CD4-positive, alpha-beta T cell (primary cell): ENCODE data around the gene ADCY4. TPM values are rescaled to one million over a fixed set of nuclear protein-coding genes. Genes with fewer than 3 reads are reported as not detected.

Experiments
- ATAC-seq: fragments of 200-7000 bp; cut with Tn5 transposase; one replicate; pipeline ENCODE4 v1.10.0; 2022; ENCODE audit warnings: mild to moderate bottlenecking; ENCODE audit not compliant: poor library complexity
- CTCF ChIA-PET: fragments of 350-600 bp; sonication (Branson Sonifier 250); formaldehyde crosslinking; loops from one replicate; lab custom pipeline; 2021; ENCODE audit warnings: antibody characterized with exemption, inconsistent platforms; lab: Charles Lee
- POLR2A ChIA-PET: fragments of 350-600 bp; sonication (Branson Sonifier 250); formaldehyde crosslinking; loops from one replicate; lab custom pipeline; 2021; ENCODE audit warnings: antibody characterized with exemption, inconsistent platforms; lab: Charles Lee
- DNase-seq, 14 experiments: peaks; one replicate each; pipeline ENCODE4 v3.0.0-alpha.2; 2013 to 2020; ENCODE audit warnings: mixed read lengths in 2 of 14
- H3K27ac ChIP-seq, 2 donors: one replicate each; pipeline versions ENCODE4 v1.5.1 to v1.7.0; 2013; ENCODE audit warnings: low read length in 2 of 2, low read depth in 1 of 2, mild to moderate bottlenecking in 1 of 2
- H3K27me3 ChIP-seq, 2 experiments: 1 replicate in 1 of 2; 2 replicates in 1 of 2; pipeline versions ENCODE4 v1.6.1 to v1.7.0; 2013; ENCODE audit warnings: low read length in 2 of 2, control low read depth in 1 of 2, mild to moderate bottlenecking in 1 of 2, moderate library complexity in 1 of 2; ENCODE audit not compliant: insufficient read depth in 2 of 2, control insufficient read depth in 1 of 2
- H3K36me3 ChIP-seq: one replicate; pipeline ENCODE4 v1.6.1; 2013; ENCODE audit warnings: low read length, control low read depth; ENCODE audit not compliant: insufficient read depth
- H3K4me1 ChIP-seq: one replicate; pipeline ENCODE4 v1.6.1; 2013; ENCODE audit warnings: low read length, control low read depth; ENCODE audit not compliant: insufficient read depth
- H3K4me3 ChIP-seq: one replicate; pipeline ENCODE4 v1.5.1; 2013; ENCODE audit warnings: mild to moderate bottlenecking, low read length, moderate library complexity
- H3K9me3 ChIP-seq, 2 experiments: 1 replicate in 1 of 2; 2 replicates in 1 of 2; pipeline versions ENCODE4 v1.6.1 to v1.7.0; 2013; ENCODE audit warnings: low read length in 2 of 2, mild to moderate bottlenecking in 2 of 2, control low read depth in 1 of 2, moderate library complexity in 1 of 2; ENCODE audit not compliant: control insufficient read depth in 1 of 2, insufficient read depth in 1 of 2
- H3K27ac Mint-ChIP-seq: one replicate; pipeline ENCODE4 v1.8.0; 2020; ENCODE audit warnings: mixed read lengths
- H3K27me3 Mint-ChIP-seq: one replicate; pipeline ENCODE4 v1.8.0; 2021; ENCODE audit warnings: mixed read lengths
- H3K36me3 Mint-ChIP-seq: one replicate; pipeline ENCODE4 v1.8.0; 2021; ENCODE audit warnings: low read depth, mixed read lengths
- H3K4me1 Mint-ChIP-seq: one replicate; pipeline ENCODE4 v1.8.0; 2021; ENCODE audit warnings: low read depth, mixed read lengths
- H3K4me3 Mint-ChIP-seq: one replicate; pipeline ENCODE4 v1.8.0; 2020; ENCODE audit warnings: mild to moderate bottlenecking, mixed read lengths
- H3K9me3 Mint-ChIP-seq: one replicate; pipeline ENCODE4 v1.8.0; 2020; ENCODE audit warnings: mixed read lengths
- CTCF ChIP-seq: fragments of 200-600 bp; IDR thresholded peaks from one replicate; pipeline ENCODE4 v1.8.0; 2022; ENCODE audit warnings: antibody characterized with exemption, mild to moderate bottlenecking
- intact Hi-C, 2 experiments: fragments of 100-400 bp; cut with DNase I in 1 of 2; cut with micrococcal nuclease in 1 of 2; formaldehyde crosslinking; loops; one replicate each; pipeline versions ENCODE4 v1.15.1 to v1.9.0; 2023 to 2025; cut with DNase I, micrococcal nuclease
- total RNA-seq, 174 experiments: library from RNA in 2 of 174; stranded (reverse) in 2 of 174; gene quantifications; one replicate each; pipeline ENCODE4 v1.2.3 and lab custom pipeline; 2021 to 2026

The ADCY4 gene
- total RNA-seq, 2 experiments from 2014 or later = 4.7 to 5.9 TPM

- CTCF ChIA-PET = interaction anchor here (1.3 to 1.7 kb wide), 2 partner anchors 19 to 117 kb away, joined by 3 to 10 read pairs; no protein-coding TSS in a partner anchor
- H3K9me3 ChIP-seq = no peaks in the 10 kb centered on the region
- peaks cover 66% of the 10 kb centered on the region for H3K4me1 ChIP-seq
- Mint-ChIP-seq H3K36me3 (peaks cover 5% of the 10 kb centered on the region), H3K4me3 (peak overlapping the region; percentile 65), H3K27ac (peak overlapping the region; percentile 76), H3K27me3 (no peaks in the 10 kb centered on the region), H3K4me1 (peaks cover 62% of the 10 kb centered on the region), H3K9me3 (no peaks in the 10 kb centered on the region)
- H3K27ac ChIP-seq = peak overlapping the region in 1 of 2 donors; percentile 32
- H3K36me3 ChIP-seq = peaks cover 7% of the 10 kb centered on the region
- intact Hi-C loops = loop anchor here in 1 of 2 experiments (5.0 kb wide), 1 partner anchor 42 kb away; the partner anchor contains the start of gene RABGGTA
- DNase-seq (no peak), ATAC-seq (no peak)
- H3K27me3 ChIP-seq = no peaks in the 10 kb centered on the region
- no peak overlapping the region for H3K4me3 ChIP-seq
- TF ChIP-seq CTCF = no peak
- POLR2A ChIA-PET = interaction anchor here (1.1 to 4.2 kb wide), 6 partner anchors 15 to 116 kb away, joined by 3 to 30 read pairs (median 6); partner anchors contain the start of genes CBLN3, DHRS1, KHNYN and MDP1
Measured at GRCh38 chr14:24314377-24315193, 20.3 kb downstream of the ADCY4 start.

- no peak for TF ChIP-seq CTCF
- Histone ChIP-seq H3K4me1 (peaks cover 72% of the 10 kb centered on the region), H3K27me3 (no peaks in the 10 kb centered on the region), H3K27ac (peak overlapping the region in 1 of 2 donors; percentile 32), H3K9me3 (no peaks in the 10 kb centered on the region), H3K36me3 (peaks cover 7% of the 10 kb centered on the region), H3K4me3 (no peak overlapping the region)
- ChIA-PET CTCF (interaction anchor here (1.3 to 1.7 kb wide), 2 partner anchors 19 to 118 kb away, joined by 3 to 10 read pairs; no protein-coding TSS in a partner anchor), POLR2A (interaction anchor here (1.1 to 4.2 kb wide), 7 partner anchors 14 to 117 kb away, joined by 3 to 30 read pairs (median 5); partner anchors contain the start of genes CBLN3, DHRS1, KHNYN and MDP1)
- DNase-seq (no peak), ATAC-seq (no peak)
- Mint-ChIP-seq H3K4me1 (peaks cover 69% of the 10 kb centered on the region), H3K4me3 (peak overlapping the region; percentile 59), H3K36me3 (peaks cover 5% of the 10 kb centered on the region), H3K27me3 (no peaks in the 10 kb centered on the region), H3K27ac (peak overlapping the region; percentile 76), H3K9me3 (no peaks in the 10 kb centered on the region)
- intact Hi-C loops = loop anchor here in 1 of 2 experiments (5.0 kb wide), 1 partner anchor 42 kb away; the partner anchor contains the start of gene RABGGTA
Measured at GRCh38 chr14:24313913-24314312, 21.0 kb downstream of the ADCY4 start.

- POLR2A ChIA-PET = interaction anchor here (0.6 to 4.2 kb wide), 8 partner anchors 13 to 197 kb away, joined by 3 to 30 read pairs (median 4); partner anchors contain the start of genes DHRS1, MDP1, NOP9 and RIPK3
- CTCF ChIA-PET = interaction anchor here (0.6 to 1.7 kb wide), 5 partner anchors 16 to 138 kb away, joined by 3 to 10 read pairs (median 4); no protein-coding TSS in a partner anchor
- ATAC-seq = no peak
- no peaks in the 10 kb centered on the region for H3K27me3 Mint-ChIP-seq
- H3K36me3 Mint-ChIP-seq = peaks cover 10% of the 10 kb centered on the region
- H3K27me3 ChIP-seq = no peaks in the 10 kb centered on the region
- H3K9me3 ChIP-seq = no peaks in the 10 kb centered on the region
- intact Hi-C loops = loop anchor here in 1 of 2 experiments (5.0 kb wide), 1 partner anchor 41 kb away; the partner anchor contains the start of gene RABGGTA
- H3K4me3 ChIP-seq = peak overlapping the region; percentile 65
- peak overlapping the region; percentile 59 to 73 for H3K27ac ChIP-seq
- peak in 7 of 14 experiments; percentile 10 to 87 (median 50) for DNase-seq
- H3K4me3 Mint-ChIP-seq = peak overlapping the region; percentile 88
- peaks cover 77% of the 10 kb centered on the region for H3K4me1 Mint-ChIP-seq
- peaks cover 9% of the 10 kb centered on the region for H3K36me3 ChIP-seq
- TF ChIP-seq CTCF = no peak
- H3K27ac Mint-ChIP-seq = peak overlapping the region; percentile 76
- H3K9me3 Mint-ChIP-seq = no peaks in the 10 kb centered on the region
- peaks cover 82% of the 10 kb centered on the region for H3K4me1 ChIP-seq
Measured at GRCh38 chr14:24312736-24313507, 21.9 kb downstream of the ADCY4 start.
